IPS-15b (cell line): ENCODE measurements around the gene ATXN7L3B.
"Not testable (repeated sequence)": the region's sequence is repeated elsewhere in the genome, so short reads cannot be mapped to it uniquely, and the experiment has no call there.

Experiments
- H3K27me3 ChIP-seq: one replicate; pipeline ENCODE4 v1.6.1; 2013; ENCODE audit warnings: low read length; ENCODE audit not compliant: control insufficient read depth, insufficient read depth
- H3K36me3 ChIP-seq: one replicate; pipeline ENCODE4 v1.6.1; 2013; ENCODE audit warnings: low read length; ENCODE audit not compliant: control insufficient read depth, insufficient read depth
- H3K4me1 ChIP-seq: one replicate; pipeline ENCODE4 v1.6.1; 2013; ENCODE audit warnings: mild to moderate bottlenecking, low read length; ENCODE audit not compliant: control insufficient read depth, insufficient read depth
- H3K4me3 ChIP-seq: one replicate; pipeline ENCODE4 v1.5.1; 2013; ENCODE audit warnings: low read depth, low read length
- H3K9ac ChIP-seq: one replicate; pipeline ENCODE4 v1.6.1; 2013; ENCODE audit warnings: low read depth, mild to moderate bottlenecking, low read length
- H3K9me3 ChIP-seq: one replicate; pipeline ENCODE4 v1.6.1; 2013; ENCODE audit warnings: mild to moderate bottlenecking, low read length; ENCODE audit not compliant: control insufficient read depth, insufficient read depth

ATXN7L3B gene, protein sequence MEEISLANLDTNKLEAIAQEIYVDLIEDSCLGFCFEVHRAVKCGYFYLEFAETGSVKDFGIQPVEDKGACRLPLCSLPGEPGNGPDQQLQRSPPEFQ

DNA sequence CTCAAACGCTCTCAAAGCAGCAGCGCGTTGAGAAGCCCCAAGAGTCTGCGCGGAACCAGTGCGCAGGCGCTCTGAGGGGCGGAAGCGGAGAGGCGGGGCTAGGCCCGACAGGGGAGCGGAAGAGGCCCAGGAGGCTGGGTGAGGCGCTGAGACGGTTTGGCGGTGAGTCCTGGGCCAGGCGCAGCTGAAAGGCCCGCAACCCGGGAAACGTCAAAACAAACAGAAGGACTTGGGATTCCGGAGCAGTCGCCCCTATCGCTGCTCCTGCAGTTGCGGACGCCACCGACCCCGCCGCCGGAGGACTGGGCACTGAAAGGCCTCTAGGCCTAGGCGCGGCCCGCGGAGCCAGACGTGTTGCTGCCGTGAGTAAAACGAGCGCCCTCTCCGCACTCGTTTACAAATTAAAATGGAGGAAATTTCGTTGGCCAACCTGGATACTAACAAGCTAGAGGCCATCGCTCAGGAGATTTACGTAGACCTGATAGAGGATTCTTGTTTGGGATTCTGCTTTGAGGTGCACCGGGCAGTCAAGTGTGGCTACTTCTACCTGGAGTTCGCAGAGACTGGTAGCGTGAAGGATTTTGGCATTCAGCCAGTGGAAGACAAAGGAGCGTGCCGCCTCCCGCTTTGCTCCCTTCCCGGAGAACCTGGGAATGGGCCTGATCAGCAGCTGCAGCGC, at the start of gene ATXN7L3B:
ATXN7L3B (plus strand) TSS at position 129 of the 679 bp plus-strand sequence; CDS start at position 407, 278 bp downstream.
- H3K9ac ChIP-seq: peak within 1 kb of the TSS; percentile 80
- no peaks in the 10 kb centered on the region for H3K36me3 ChIP-seq
- peaks cover 21% of the 10 kb centered on the region for H3K4me1 ChIP-seq
- no peaks in the 10 kb centered on the region for H3K9me3 ChIP-seq
- H3K27me3 ChIP-seq: no peaks in the 10 kb centered on the region
- H3K4me3 ChIP-seq: peak within 1 kb of the TSS; percentile 78

DNA sequence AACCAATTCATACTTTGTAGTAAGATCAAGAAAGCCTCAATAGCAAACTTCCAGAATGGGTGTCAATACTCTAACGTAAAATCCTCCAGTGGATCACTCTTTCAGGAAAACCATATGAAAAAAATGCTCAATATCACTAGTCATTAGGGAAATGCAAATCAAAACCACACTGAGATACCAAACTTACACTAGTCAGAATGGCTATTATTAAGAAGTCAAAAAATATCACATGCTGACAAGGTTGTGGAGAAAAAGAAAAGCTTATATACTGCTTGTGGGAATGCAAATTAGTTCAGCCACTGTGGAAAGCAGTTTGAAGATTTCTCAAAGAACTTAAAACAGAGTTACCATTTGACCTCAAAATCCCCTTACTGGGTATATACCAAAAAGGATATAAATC, 49.5 kb upstream of the ATXN7L3B start:
- H3K27me3 ChIP-seq: no peaks in the 10 kb centered on the region
- no peak overlapping the region for H3K9ac ChIP-seq
- no peak overlapping the region for H3K4me3 ChIP-seq
- no peaks in the 10 kb centered on the region for H3K9me3 ChIP-seq
- no peaks in the 10 kb centered on the region for H3K4me1 ChIP-seq
- H3K36me3 ChIP-seq: no peaks in the 10 kb centered on the region

DNA sequence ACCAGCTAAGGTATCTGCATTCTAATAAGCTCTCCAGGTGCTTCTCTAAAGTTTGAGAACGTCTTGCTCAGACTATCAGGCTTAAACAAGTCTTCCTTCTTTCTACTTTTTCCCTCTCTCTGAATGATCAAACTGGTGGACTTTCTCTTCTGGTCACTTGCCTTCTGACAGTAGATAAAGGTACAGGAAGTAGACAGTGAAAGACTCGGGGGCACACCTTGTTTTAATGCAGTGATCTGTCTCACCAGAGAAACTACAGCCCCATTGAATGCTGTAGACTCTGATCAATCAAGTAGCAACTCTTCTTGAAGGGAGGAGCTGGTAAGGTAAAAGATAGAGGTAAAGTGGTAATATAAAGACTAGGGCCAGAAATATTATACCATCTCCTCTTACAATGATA, 48.1 kb upstream of the ATXN7L3B start:
- Histone ChIP-seq H3K27me3 (no peaks in the 10 kb centered on the region), H3K9ac (no peak overlapping the region), H3K36me3 (no peaks in the 10 kb centered on the region), H3K4me3 (no peak overlapping the region), H3K4me1 (no peaks in the 10 kb centered on the region), H3K9me3 (no peaks in the 10 kb centered on the region)

DNA sequence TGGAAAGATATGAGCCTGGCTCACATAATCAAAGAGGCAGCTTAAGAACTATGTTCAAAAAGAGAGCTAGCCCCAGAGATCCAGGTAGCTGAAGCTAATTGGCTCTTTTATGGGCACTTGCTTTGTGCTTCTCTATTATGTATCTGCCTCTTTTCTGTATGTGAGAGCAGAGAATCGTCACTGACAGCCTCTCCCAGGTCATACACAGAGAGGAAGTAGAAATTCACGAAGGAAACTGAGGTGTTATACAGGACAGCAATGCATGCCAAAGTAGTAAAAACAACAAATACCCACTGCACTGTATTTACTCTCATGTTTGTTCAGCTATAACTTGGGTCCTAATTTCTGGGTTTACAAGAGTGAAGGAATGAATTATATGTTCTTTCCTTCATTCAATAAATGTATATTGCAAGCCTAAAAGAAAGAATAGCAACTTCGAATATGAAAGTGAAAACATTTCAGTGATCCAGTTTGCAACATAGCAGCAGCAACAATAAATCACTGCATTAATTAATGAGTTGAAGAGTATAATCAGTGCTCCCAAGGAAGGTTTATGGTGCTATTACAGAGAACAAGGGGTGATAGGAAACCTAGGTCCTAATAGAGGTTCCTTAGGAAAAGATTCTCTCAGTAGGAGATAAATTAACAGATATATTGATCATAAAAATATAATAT, 47.1 kb upstream of the ATXN7L3B start:
- Histone ChIP-seq H3K27me3 (no peaks in the 10 kb centered on the region), H3K4me3 (no peak overlapping the region), H3K36me3 (no peaks in the 10 kb centered on the region), H3K9me3 (no peaks in the 10 kb centered on the region), H3K4me1 (no peaks in the 10 kb centered on the region), H3K9ac (no peak overlapping the region)

DNA sequence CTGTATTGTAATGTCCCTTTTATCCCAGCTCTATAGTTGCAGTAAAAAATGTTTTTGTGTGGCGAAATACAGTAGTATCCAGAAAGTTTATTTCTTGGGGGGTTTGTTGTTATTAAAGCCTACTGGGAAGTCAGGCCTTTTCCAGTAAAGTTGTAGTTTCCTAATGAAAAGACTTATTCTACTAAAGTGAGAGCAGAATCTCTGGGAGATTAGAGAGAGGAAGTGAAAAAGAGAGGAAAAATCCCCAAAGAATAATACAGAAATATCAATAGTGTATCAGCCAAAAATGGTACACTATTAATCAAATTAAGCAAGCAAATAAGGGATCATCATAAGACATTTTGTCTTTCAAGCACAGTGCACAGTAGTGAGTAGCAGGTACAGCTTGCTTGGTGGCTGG, 46.3 kb upstream of the ATXN7L3B start:
- H3K36me3 ChIP-seq: no peaks in the 10 kb centered on the region
- H3K9ac ChIP-seq: no peak overlapping the region
- H3K4me1 ChIP-seq: no peaks in the 10 kb centered on the region
- H3K9me3 ChIP-seq: no peaks in the 10 kb centered on the region
- no peaks in the 10 kb centered on the region for H3K27me3 ChIP-seq
- H3K4me3 ChIP-seq: no peak overlapping the region

DNA sequence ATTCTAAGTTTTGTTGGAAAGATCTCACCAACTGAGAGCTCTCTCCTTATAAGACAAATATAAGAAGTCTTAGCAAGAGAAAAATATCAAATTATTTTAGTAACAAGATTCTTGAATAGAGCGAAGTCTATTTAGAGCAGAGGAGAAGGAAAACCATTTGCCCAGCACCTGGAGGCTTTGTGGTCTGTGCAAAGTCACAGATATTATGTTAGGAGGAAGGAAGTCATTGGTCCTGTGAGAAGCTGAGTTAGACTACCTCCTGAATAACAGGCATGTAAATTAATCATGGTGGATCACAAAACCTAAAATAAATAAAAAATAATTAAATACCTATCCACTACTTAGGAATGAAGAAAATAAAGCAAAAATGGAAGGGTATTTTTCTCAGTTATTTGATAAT, 38.4 kb upstream of the ATXN7L3B start:
- no peaks in the 10 kb centered on the region for H3K9me3 ChIP-seq
- H3K4me3 ChIP-seq: no peak overlapping the region
- H3K36me3 ChIP-seq: no peaks in the 10 kb centered on the region

DNA sequence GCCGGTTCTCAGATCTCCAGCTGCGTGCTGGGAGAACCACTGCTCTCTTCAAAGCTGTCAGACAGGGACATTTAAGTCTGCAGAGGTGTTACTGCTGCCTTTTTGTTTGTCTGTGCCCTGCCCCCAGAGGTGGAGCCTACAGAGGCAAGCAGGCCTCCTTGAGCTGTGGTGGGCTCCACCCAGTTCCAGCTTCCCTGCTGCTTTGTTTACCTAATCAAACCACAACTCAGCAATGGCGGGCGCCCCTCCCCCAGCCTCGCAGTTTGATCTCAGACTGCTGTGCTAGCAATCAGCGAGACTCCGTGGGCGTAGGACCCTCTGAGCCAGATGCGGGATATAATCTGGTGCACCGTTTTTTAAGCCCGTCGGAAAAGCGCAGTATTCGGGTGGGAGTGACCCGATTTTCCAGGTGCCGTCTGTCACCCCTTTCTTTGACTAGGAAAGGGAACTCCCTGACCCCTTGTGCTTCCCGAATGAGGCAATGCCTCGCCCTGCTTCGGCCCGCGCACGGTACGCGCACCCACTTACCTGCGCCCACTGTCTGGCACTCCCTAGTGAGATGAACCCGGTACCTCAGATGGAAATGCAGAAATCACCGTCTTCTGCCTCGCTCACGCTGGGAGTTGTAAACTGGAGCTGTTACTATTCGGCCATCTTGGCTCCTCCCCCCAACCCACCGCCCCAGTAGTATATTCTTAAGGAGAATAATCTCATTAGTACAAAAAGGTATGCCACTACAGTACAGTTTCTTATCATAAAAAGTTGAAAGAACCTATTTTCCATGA, 28.6 kb upstream of the ATXN7L3B start:
- H3K4me1 ChIP-seq, H3K36me3 ChIP-seq, H3K9me3 ChIP-seq, H3K27me3 ChIP-seq: not testable (repeated sequence)
- Histone ChIP-seq H3K9ac (peak overlapping the region; percentile 9), H3K4me3 (peak overlapping the region; percentile 36)

More for the DNA sequence above, 38.4 kb upstream of the ATXN7L3B start:
- H3K27me3 ChIP-seq: no peaks in the 10 kb centered on the region
- no peak overlapping the region for H3K9ac ChIP-seq
- H3K4me1 ChIP-seq: no peaks in the 10 kb centered on the region

DNA sequence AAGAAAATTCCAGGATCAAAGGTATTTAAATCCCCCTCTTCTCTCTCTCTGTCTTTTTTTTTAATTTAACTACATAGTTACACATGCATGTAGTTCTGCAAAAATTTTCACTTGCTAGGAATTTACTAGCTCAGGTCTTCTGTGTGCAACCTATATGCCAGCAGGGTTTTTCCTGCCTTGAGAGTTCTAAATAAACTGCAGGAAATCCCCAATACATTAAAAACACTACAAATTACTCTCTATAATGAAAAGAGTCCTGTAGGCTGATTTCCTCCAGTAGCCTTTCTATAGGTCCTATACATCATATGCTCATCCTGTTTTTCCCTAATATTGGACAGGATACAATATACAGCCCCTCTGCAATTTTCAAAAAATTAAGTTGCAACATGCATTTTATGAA, 27.7 kb upstream of the ATXN7L3B start:
- Histone ChIP-seq H3K9ac (no peak overlapping the region), H3K4me1 (no peaks in the 10 kb centered on the region), H3K4me3 (no peak overlapping the region), H3K36me3 (no peaks in the 10 kb centered on the region), H3K27me3 (no peaks in the 10 kb centered on the region), H3K9me3 (no peaks in the 10 kb centered on the region)

DNA sequence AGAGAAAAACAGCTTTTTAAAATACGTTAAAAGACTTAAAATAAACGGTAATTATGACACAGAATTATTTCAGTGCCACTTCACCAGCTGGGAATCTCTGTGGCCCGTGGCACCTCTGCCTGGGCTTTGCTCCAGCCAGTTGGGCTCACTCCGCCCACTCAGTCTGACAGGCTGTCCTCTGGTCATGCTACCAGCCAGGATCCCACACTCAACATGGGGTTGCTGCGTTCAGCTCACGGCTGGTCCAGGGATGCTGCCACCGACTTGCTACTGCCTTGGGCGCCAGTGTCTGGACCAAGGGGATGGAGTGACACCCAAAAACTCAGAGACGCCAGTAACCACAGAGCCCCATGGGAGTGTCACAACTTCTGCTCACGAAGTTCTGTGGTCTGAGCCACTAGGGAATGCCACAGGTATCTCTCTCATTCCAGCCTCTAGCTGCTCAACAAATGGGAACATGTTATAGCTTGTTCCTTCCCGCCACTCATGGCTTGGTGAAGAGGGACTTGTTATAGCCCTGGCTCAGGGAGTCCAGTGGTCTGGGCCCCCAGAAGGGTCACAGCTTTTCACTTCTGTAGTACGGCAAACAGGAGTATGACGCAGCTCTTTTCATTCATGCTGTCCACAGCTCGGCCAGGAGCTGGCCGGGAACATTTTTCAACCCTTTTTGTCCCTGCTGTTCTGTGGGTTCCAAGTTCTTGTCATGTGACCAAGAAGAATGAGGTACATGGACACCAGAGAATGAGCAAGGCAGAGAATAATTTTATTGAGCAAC, 23.4 kb upstream of the ATXN7L3B start:
- no peak overlapping the region for H3K9ac ChIP-seq
- H3K4me1 ChIP-seq: no peaks in the 10 kb centered on the region
- no peaks in the 10 kb centered on the region for H3K9me3 ChIP-seq
- no peak overlapping the region for H3K4me3 ChIP-seq
- H3K36me3 ChIP-seq: no peaks in the 10 kb centered on the region
- no peaks in the 10 kb centered on the region for H3K27me3 ChIP-seq

DNA sequence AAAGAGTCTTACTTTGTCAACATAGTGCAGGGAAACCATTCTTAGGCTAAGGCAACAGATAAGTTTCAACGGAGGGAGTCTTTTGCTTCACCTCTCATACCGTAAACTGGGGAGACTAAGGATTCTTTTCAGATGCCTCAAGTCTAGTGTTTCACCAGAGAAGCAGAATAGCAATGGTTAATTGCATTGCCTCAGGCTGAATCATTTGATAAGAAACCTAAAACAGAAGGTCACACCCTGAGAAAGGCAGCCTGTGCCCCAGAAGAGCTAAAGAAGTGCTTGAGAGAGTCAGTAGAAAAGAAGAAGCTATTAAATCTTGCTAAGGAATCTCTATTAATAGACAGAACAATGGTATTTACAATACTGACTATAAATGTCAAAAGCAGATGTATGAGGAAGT, 21.8 kb upstream of the ATXN7L3B start:
- Histone ChIP-seq H3K4me1 (no peaks in the 10 kb centered on the region), H3K9ac (no peak overlapping the region), H3K9me3 (no peaks in the 10 kb centered on the region), H3K36me3 (no peaks in the 10 kb centered on the region), H3K27me3 (no peaks in the 10 kb centered on the region), H3K4me3 (no peak overlapping the region)

DNA sequence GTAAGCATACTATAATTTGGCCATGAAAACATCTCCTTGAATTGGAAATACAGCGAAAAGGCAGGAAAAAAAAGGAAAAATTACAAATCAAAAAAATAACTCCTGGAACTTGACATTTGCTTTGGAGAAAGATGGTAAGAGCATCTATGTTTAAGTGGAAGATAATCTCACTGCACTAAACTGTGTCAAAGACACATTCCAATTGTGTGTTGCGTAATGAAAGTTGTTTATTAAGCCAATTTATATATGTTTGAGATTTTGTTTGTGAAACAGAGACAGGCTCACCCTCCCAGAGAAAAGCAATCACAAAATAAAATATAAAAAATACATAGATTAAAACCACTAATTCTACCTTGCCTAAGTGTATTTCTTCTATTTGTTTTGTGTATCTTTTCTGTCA, 11.1 kb upstream of the ATXN7L3B start:
- no peaks in the 10 kb centered on the region for H3K27me3 ChIP-seq
- H3K4me1 ChIP-seq: no peaks in the 10 kb centered on the region
- H3K4me3 ChIP-seq: no peak overlapping the region
- H3K9ac ChIP-seq: no peak overlapping the region
- H3K9me3 ChIP-seq: no peaks in the 10 kb centered on the region
- no peaks in the 10 kb centered on the region for H3K36me3 ChIP-seq
